ENCODE results near the gene TBR1. TPM values are rescaled to one million over a fixed set of nuclear protein-coding genes. Genes with fewer than 3 reads are reported as not detected.

TBR1 gene
- total RNA-seq, 2 donors from 2014 or later: not detected

- Histone ChIP-seq H3K9me3 (no peaks in the 10 kb centered on the region), H3K4me3 (no peak overlapping the region), H3K36me3 (replicated peaks in 1 of 2; ENCODE audit: insufficient read depth in 1 of 2, low read depth in 2 of 2) (no peaks in the 10 kb centered on the region), H3K27me3 (peaks cover 0 to 19% of the 10 kb centered on the region in 2 donors), H3K4me1 (peaks cover 33% of the 10 kb centered on the region), H3K27ac (no peak overlapping the region)
- no peak for TF ChIP-seq CTCF (IDR thresholded peaks at IDR 0.05)
- no peak for TF ChIP-seq POLR2A (IDR thresholded peaks at IDR 0.05)
- ATAC-seq (no peak), DNase-seq (no peak)
- intact Hi-C loops (cut with DNase I): no loop called here
Measured at GRCh38 chr2:161412346-161412745, 3.8 kb upstream of the TBR1 start.

GRCh38 chr2:161414042-161415033 lies 1.8 kb upstream of the TBR1 start:
- no peak for TF ChIP-seq POLR2A (IDR thresholded peaks at IDR 0.05)
- peak in 1 of 7 experiments; percentile 3 for TF ChIP-seq CTCF (IDR thresholded peaks at IDR 0.05)

GRCh38 chr2:161415034-161415986 lies 787 bp upstream of the TBR1 start:
- Histone ChIP-seq H3K27me3 (peaks cover 0 to 38% of the 10 kb centered on the region in 2 donors), H3K36me3 (replicated peaks in 1 of 2; ENCODE audit: insufficient read depth in 1 of 2, low read depth in 2 of 2) (no peaks in the 10 kb centered on the region), H3K4me3 (peak overlapping the region in 1 of 2 donors; percentile 26), H3K4me1 (peaks cover 47% of the 10 kb centered on the region), H3K27ac (no peak overlapping the region), H3K9me3 (no peaks in the 10 kb centered on the region)
- ATAC-seq (no peak), DNase-seq (no peak)
- WGBS, 2 donors: 5 to 6% methylated on average over 29 of the region's 29 CpGs
- no peak for TF ChIP-seq POLR2A (IDR thresholded peaks at IDR 0.05)
- no peak for TF ChIP-seq CTCF (IDR thresholded peaks at IDR 0.05)
- intact Hi-C loops (cut with DNase I): no loop called here

More at GRCh38 chr2:161414042-161415033, 1.8 kb upstream of the TBR1 start:
- peaks cover 47% of the 10 kb centered on the region for H3K4me1 ChIP-seq
- H3K27ac ChIP-seq: no peak overlapping the region
- peak overlapping the region in 1 of 2 donors; percentile 26 for H3K4me3 ChIP-seq
- peaks cover 0 to 38% of the 10 kb centered on the region in 2 donors for H3K27me3 ChIP-seq
- no peak for DNase-seq
- intact Hi-C loops (cut with DNase I): no loop called here
- 5 to 13% methylated on average over 38 to 69 of the region's 69 CpGs for WGBS, 2 donors
- peak; percentile 68 for ATAC-seq
- H3K36me3 ChIP-seq (replicated peaks in 1 of 2; ENCODE audit: insufficient read depth in 1 of 2, low read depth in 2 of 2): no peaks in the 10 kb centered on the region
- H3K9me3 ChIP-seq: no peaks in the 10 kb centered on the region

GRCh38 chr2:161416708-161417437 lies 776 bp downstream of the TBR1 start:
- no peak for TF ChIP-seq POLR2A (IDR thresholded peaks at IDR 0.05)
- TF ChIP-seq CTCF (IDR thresholded peaks at IDR 0.05): no peak
- no peak overlapping the region for H3K4me3 ChIP-seq
- H3K4me1 ChIP-seq: peaks cover 47% of the 10 kb centered on the region
- intact Hi-C loops (cut with DNase I): no loop called here
- DNase-seq: no peak
- no peaks in the 10 kb centered on the region for H3K9me3 ChIP-seq
- H3K27ac ChIP-seq: no peak overlapping the region
- no peaks in the 10 kb centered on the region for H3K36me3 ChIP-seq (replicated peaks in 1 of 2; ENCODE audit: insufficient read depth in 1 of 2, low read depth in 2 of 2)
- ATAC-seq: no peak
- H3K27me3 ChIP-seq: peaks cover 0 to 38% of the 10 kb centered on the region in 2 donors
- 6 to 8% methylated on average over 37 to 40 of the region's 41 CpGs for WGBS, 2 donors
